Suprapubic skin (tissue), 3 donors: ENCODE measurements around the gene IL6.

Experiments used
- CTCF ChIP-seq, 2 donors: fragments of 200-600 bp in 1 of 2; fragments of 450-650 bp in 1 of 2; sonication (generic) in 1 of 2; IDR thresholded peaks; one replicate each; pipeline ENCODE4 v1.5.1; 2016 to 2019; ENCODE audit warnings: antibody characterized with exemption in 2 of 2, mild to moderate bottlenecking in 1 of 2, moderate library complexity in 1 of 2
- POLR2AphosphoS5 ChIP-seq, 3 donors: sonication (generic); formaldehyde crosslinking; IDR thresholded peaks; one replicate each; pipeline ENCODE4 v1.6.1; 2017; ENCODE audit warnings: antibody characterized with exemption in 3 of 3

DNA sequence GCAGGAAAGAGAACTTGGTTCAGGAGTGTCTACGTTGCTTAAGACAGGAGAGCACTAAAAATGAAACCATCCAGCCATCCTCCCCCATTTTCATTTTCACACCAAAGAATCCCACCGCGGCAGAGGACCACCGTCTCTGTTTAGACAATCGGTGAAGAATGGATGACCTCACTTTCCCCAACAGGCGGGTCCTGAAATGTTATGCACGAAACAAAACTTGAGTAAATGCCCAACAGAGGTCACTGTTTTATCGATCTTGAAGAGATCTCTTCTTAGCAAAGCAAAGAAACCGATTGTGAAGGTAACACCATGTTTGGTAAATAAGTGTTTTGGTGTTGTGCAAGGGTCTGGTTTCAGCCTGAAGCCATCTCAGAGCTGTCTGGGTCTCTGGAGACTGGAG is 1.4 kb upstream of the IL6 start:
- TF ChIP-seq CTCF (IDR thresholded peaks at IDR 0.05), result no peak
- TF ChIP-seq POLR2AphosphoS5 (IDR thresholded peaks at IDR 0.05), result no peak
